IMR-90 (cell line): ENCODE data around the gene ERCC6. TPM values are rescaled to one million over a fixed set of nuclear protein-coding genes. Genes with fewer than 3 reads are reported as not detected.

Source experiments
- ATAC-seq: fragments of 200-7000 bp; cut with Tn5 transposase; 2 replicates; pipeline ENCODE4 v1.9.1; 2020; ENCODE audit warnings: low read depth, mild to moderate bottlenecking, moderate library complexity
- BruUV-seq: library from RNA; stranded (reverse); fragments of 400-500 nt; replicated peaks from 2 replicates; lab custom pipeline; 2021; lab: Mats Ljungman, UMichigan
- CTCF ChIA-PET: fragments of 300-600 bp; formaldehyde crosslinking; extraction: SDS; loops from one replicate; lab custom pipeline; 2021; ENCODE audit warnings: antibody characterized with exemption; lab: Yijun Ruan, JAX
- POLR2A ChIA-PET: fragments of 300-600 bp; sonication (Branson Sonifier 250); formaldehyde crosslinking; loops from one replicate; lab custom pipeline; 2022; ENCODE audit warnings: antibody characterized with exemption; ENCODE audit not compliant: unreplicated experiment; lab: Charles Lee
- DNase-seq: peaks from one replicate; pipeline ENCODE4 v3.0.0; 2013
- H2AFZ ChIP-seq: replicated peaks from 2 replicates; pipeline ENCODE3; 2013; ENCODE audit warnings: low read length, mild to moderate bottlenecking; ENCODE audit not compliant: poor library complexity
- H2AK5ac ChIP-seq: 2 replicates; pipeline ENCODE4 v1.6.1; 2013; ENCODE audit warnings: low read depth, low read length, inconsistent platforms
- H2AK9ac ChIP-seq: replicated peaks from 2 replicates; pipeline ENCODE3; 2013; ENCODE audit warnings: mild to moderate bottlenecking, low read depth, low read length, moderate library complexity; ENCODE audit not compliant: poor library complexity
- H2BK120ac ChIP-seq: 2 replicates; pipeline ENCODE4 v1.6.1; 2013; ENCODE audit warnings: low read depth, low read length, inconsistent platforms
- H2BK15ac ChIP-seq: 3 replicates; pipeline ENCODE4 v1.6.1; 2013; ENCODE audit warnings: low read depth, low read length, inconsistent platforms
- H2BK20ac ChIP-seq: 2 replicates; pipeline ENCODE4 v1.6.1; 2013; ENCODE audit warnings: low read depth, mild to moderate bottlenecking, inconsistent platforms, low read length, moderate library complexity
- H2BK5ac ChIP-seq: 2 replicates; pipeline ENCODE4 v1.6.1; 2013; ENCODE audit warnings: mild to moderate bottlenecking, low read depth, low read length, inconsistent platforms; ENCODE audit not compliant: poor library complexity, severe bottlenecking
- H3K14ac ChIP-seq: replicated peaks from 2 replicates; pipeline ENCODE4 v1.6.1; 2013; ENCODE audit warnings: low read depth, low read length, inconsistent platforms
- H3K18ac ChIP-seq: 2 replicates; pipeline ENCODE4 v1.6.1; 2013; ENCODE audit warnings: low read depth, low read length, control low read depth
- H3K23ac ChIP-seq: 2 replicates; pipeline ENCODE4 v1.6.1; 2013; ENCODE audit warnings: low read depth, low read length, inconsistent platforms
- H3K27ac ChIP-seq: 2 replicates; pipeline ENCODE4 v1.5.1; 2013; ENCODE audit warnings: mild to moderate bottlenecking, control low read depth, low read length; ENCODE audit not compliant: insufficient read depth
- H3K27me3 ChIP-seq: 2 replicates; pipeline ENCODE4 v1.6.1; 2013; ENCODE audit warnings: low read length; ENCODE audit not compliant: control insufficient read depth, insufficient read depth
- H3K36me3 ChIP-seq: 2 replicates; pipeline ENCODE4 v1.6.1; 2013; ENCODE audit warnings: low read length, mixed read lengths; ENCODE audit not compliant: control insufficient read depth, insufficient read depth
- H3K4ac ChIP-seq: 2 replicates; pipeline ENCODE4 v1.6.1; 2013; ENCODE audit warnings: low read depth, low read length, inconsistent platforms
- H3K4me1 ChIP-seq: 2 replicates; pipeline ENCODE4 v1.6.1; 2013; ENCODE audit warnings: low read length, mixed read lengths; ENCODE audit not compliant: control insufficient read depth, insufficient read depth
- H3K4me2 ChIP-seq: 2 replicates; pipeline ENCODE4 v1.6.1; 2013; ENCODE audit warnings: low read depth, mild to moderate bottlenecking, control low read depth, low read length, moderate library complexity
- H3K4me3 ChIP-seq: 2 replicates; pipeline ENCODE4 v1.5.1; 2013; ENCODE audit warnings: low read depth, mild to moderate bottlenecking, control low read depth, low read length, moderate library complexity; ENCODE audit not compliant: insufficient read depth
- H3K56ac ChIP-seq: 2 replicates; pipeline ENCODE4 v1.6.1; 2013; ENCODE audit warnings: low read length, inconsistent platforms; ENCODE audit not compliant: insufficient read depth; ENCODE audit errors: extremely low read depth
- H3K79me1 ChIP-seq, 2 experiments: 2 replicates each; pipeline ENCODE4 v1.6.1; 2013; ENCODE audit warnings: low read length in 2 of 2, inconsistent platforms in 1 of 2, low read depth in 1 of 2
- H3K9ac ChIP-seq: 2 replicates; pipeline ENCODE4 v1.6.1; 2013; ENCODE audit warnings: low read depth, low read length, control low read depth
- H3K9me1 ChIP-seq: 2 replicates; pipeline ENCODE4 v1.6.1; 2013; ENCODE audit warnings: low read length, inconsistent platforms; ENCODE audit not compliant: insufficient read depth
- H3K9me3 ChIP-seq: 2 replicates; pipeline ENCODE4 v1.6.1; 2013; ENCODE audit warnings: low read length; ENCODE audit not compliant: control insufficient read depth, insufficient read depth
- H4K20me1 ChIP-seq: 2 replicates; pipeline ENCODE4 v1.6.1; 2013; ENCODE audit warnings: low read length, inconsistent platforms; ENCODE audit not compliant: insufficient read depth
- H4K5ac ChIP-seq: 2 replicates; pipeline ENCODE4 v1.6.1; 2013; ENCODE audit warnings: mild to moderate bottlenecking, low read depth, low read length, control low read depth
- H4K8ac ChIP-seq, 2 experiments: 2 replicates each; pipeline ENCODE4 v1.6.1; 2013; ENCODE audit warnings: low read depth in 2 of 2, low read length in 2 of 2, control low read depth in 1 of 2, inconsistent platforms in 1 of 2
- H4K91ac ChIP-seq: 2 replicates; pipeline ENCODE4 v1.6.1; 2013; ENCODE audit warnings: low read depth, low read length, inconsistent platforms; ENCODE audit not compliant: insufficient read depth
- BHLHE40 ChIP-seq: fragments of 150-350 bp; IDR thresholded peaks from 2 replicates; pipeline ENCODE4 v1.6.1; 2016; ENCODE audit warnings: mild to moderate bottlenecking, low read depth, low read length
- CHD1 ChIP-seq: IDR thresholded peaks from 2 replicates; pipeline ENCODE4 v1.6.1; 2012; ENCODE audit warnings: low read depth, low read length, improper control_type of control experiment
- RAD21 ChIP-seq: IDR thresholded peaks from 2 replicates; pipeline ENCODE4 v1.6.1; 2012; ENCODE audit warnings: low read length, improper control_type of control experiment
- RCOR1 ChIP-seq: IDR thresholded peaks from 2 replicates; pipeline ENCODE4 v1.6.1; 2012; ENCODE audit warnings: mild to moderate bottlenecking, low read length, improper control_type of control experiment; ENCODE audit not compliant: insufficient replicate concordance
- SMC3 ChIP-seq: fragments of 150-350 bp; IDR thresholded peaks from 2 replicates; pipeline ENCODE4 v1.6.1; 2016; ENCODE audit warnings: low read depth, mild to moderate bottlenecking, antibody characterized with exemption, low read length, moderate library complexity
- WGBS, 2 experiments: methylation state at CpG; one replicate each; pipeline versions ENCODE4 v1.1.5 to v1.1.7; 2013; ENCODE audit warnings: missing lambda C conversion rate in 2 of 2; ENCODE audit not compliant: insufficient read length in 1 of 2; ENCODE audit errors: extremely low coverage in 2 of 2; 5-methylcytosine and 5-hydroxymethylcytosine counted together
- dilution Hi-C: fragments of 300-500 bp; cut with HindIII; formaldehyde crosslinking; loops from one replicate; pipeline ENCODE4 v1.14.3; 2018; ENCODE audit warnings: low sequenced_read_pairs; ENCODE audit not compliant: unreplicated experiment
- in situ Hi-C: fragments of 300-500 bp; cut with MboI; formaldehyde crosslinking; loops from 3 replicates; pipeline ENCODE4 v1.14.3; 2019; ENCODE audit warnings: low sequenced_read_pairs, inconsistent platforms, mixed read lengths
- intact Hi-C: fragments of 100-400 bp; cut with micrococcal nuclease; formaldehyde crosslinking; loops from 2 replicates; pipeline ENCODE4 v1.10.0; 2022
- polyA plus RNA-seq, 3 experiments: library from polyadenylated mRNA; depleted of rRNA; stranded (reverse); fragments of >200 nt; gene quantifications; 2 replicates each; pipeline ENCODE4 v1.2.3, GENCODE V29; 2012; ENCODE audit warnings: low replicate concordance in 1 of 3
- total RNA-seq: library from RNA; depleted of rRNA; stranded (reverse); fragments of >200 nt; gene quantifications from 2 replicates; pipeline ENCODE4 v1.2.3, GENCODE V29; 2012
- TF ChIP-seq, protein P1 (sequence below): fragments of 150-350 bp; IDR thresholded peaks from 2 replicates; pipeline ENCODE4 v1.6.1; 2017; ENCODE audit warnings: mild to moderate bottlenecking, antibody characterized with exemption, low read length, low read depth
- TF ChIP-seq, protein P2 (sequence below): conservative IDR thresholded peaks from 2 replicates; pipeline ENCODE4 v1.5.1; 2012; ENCODE audit warnings: mild to moderate bottlenecking, low read depth, low read length, improper control_type of control experiment

The ERCC6 gene
- total and polyA plus RNA-seq, 2 of the 4 experiments (the other 2 are of a cell fraction): 7.3 to 14.9 TPM

DNA sequence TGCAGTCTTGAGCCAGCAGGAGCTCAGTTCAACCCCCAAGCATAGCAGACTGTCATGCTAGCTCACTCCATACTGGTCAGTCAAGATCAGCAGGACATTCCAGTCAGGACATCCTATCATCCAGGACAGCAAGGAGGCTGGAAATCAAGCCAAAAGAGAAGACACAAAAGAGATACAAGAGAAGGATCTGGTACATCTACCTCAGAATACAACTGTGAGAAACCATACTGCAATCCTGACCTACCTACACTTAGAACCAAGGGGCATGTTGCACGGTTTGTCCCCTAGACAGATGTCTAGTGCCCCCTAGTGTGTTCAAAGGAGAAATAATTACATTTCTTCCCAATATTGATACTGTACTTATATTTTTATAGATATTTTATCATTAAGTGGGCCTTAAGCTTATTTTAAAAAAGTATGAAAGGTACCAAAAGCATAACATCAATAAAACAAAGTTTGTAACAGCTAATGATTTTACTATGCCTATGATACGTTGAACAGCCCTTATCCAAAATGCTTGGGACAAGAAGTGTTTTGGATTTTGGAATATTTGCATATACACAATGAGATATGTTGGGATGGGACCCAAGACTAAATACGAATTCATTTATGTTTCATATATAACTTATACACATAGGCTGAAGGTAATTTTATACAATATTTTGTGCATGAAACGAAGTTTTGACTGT, 26.7 kb downstream of the ERCC6 start:
- Histone ChIP-seq H2BK20ac (no peak overlapping the region), H2BK15ac (no peak overlapping the region), H2BK120ac (no peak overlapping the region), H3K4me1 (peaks cover 2% of the 10 kb centered on the region; the same call in 1 of the 2 replicates), H3K18ac (no peak overlapping the region), H4K5ac (no peak overlapping the region), H3K36me3 (peaks cover 3% of the 10 kb centered on the region; the same call in 1 of the 2 replicates), H2AK5ac (no peak overlapping the region), H2BK5ac (no peak overlapping the region), H4K8ac (no peak overlapping the region), H2AK9ac (no peak overlapping the region), H3K23ac (no peak overlapping the region), H3K4me3 (no peak overlapping the region), H3K14ac (no peak overlapping the region), H3K4ac (no peak overlapping the region), H3K27me3 (no peaks in the 10 kb centered on the region), H4K91ac (no peak overlapping the region), H3K27ac (no peak overlapping the region), H4K20me1 (peaks cover 3% of the 10 kb centered on the region; the same call in 1 of the 2 replicates), H3K9me3 (no peaks in the 10 kb centered on the region), H2AFZ (no peak overlapping the region), H3K56ac (no peak overlapping the region), H3K79me1 (no peaks in the 10 kb centered on the region; a peak in 1 of 4 replicates), H3K9me1 (no peaks in the 10 kb centered on the region), H3K9ac (no peak overlapping the region), H3K4me2 (no peak overlapping the region)
- CTCF ChIA-PET: interaction anchor here (0.5 to 5.3 kb wide), 11 partner anchors 12 to 856 kb away, joined by 3 to 30 read pairs (median 4); no protein-coding TSS in a partner anchor
- no peak for TF ChIP-seq RCOR1
- no peak for TF ChIP-seq BHLHE40
- TF ChIP-seq, protein P1, sequence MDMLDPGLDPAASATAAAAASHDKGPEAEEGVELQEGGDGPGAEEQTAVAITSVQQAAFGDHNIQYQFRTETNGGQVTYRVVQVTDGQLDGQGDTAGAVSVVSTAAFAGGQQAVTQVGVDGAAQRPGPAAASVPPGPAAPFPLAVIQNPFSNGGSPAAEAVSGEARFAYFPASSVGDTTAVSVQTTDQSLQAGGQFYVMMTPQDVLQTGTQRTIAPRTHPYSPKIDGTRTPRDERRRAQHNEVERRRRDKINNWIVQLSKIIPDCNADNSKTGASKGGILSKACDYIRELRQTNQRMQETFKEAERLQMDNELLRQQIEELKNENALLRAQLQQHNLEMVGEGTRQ: no peak
- peak; percentile 66 for TF ChIP-seq SMC3
- TF ChIP-seq, protein P2, sequence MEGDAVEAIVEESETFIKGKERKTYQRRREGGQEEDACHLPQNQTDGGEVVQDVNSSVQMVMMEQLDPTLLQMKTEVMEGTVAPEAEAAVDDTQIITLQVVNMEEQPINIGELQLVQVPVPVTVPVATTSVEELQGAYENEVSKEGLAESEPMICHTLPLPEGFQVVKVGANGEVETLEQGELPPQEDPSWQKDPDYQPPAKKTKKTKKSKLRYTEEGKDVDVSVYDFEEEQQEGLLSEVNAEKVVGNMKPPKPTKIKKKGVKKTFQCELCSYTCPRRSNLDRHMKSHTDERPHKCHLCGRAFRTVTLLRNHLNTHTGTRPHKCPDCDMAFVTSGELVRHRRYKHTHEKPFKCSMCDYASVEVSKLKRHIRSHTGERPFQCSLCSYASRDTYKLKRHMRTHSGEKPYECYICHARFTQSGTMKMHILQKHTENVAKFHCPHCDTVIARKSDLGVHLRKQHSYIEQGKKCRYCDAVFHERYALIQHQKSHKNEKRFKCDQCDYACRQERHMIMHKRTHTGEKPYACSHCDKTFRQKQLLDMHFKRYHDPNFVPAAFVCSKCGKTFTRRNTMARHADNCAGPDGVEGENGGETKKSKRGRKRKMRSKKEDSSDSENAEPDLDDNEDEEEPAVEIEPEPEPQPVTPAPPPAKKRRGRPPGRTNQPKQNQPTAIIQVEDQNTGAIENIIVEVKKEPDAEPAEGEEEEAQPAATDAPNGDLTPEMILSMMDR: peak; percentile 70
- peak; percentile 82 for TF ChIP-seq RAD21
- TF ChIP-seq CHD1: no peak
- BruUV-seq: no TSS peak
- in situ Hi-C loops: loop anchor here (5.0 to 25.0 kb wide), 2 partner anchors 535 to 950 kb away; no protein-coding TSS in a partner anchor
- POLR2A ChIA-PET: no interaction called here
- ATAC-seq (peak; percentile 81), DNase-seq (peak; percentile 43)
- WGBS, 2 experiments: no CpG with 5 or more reads among the region's 4 CpGs
- intact Hi-C loops: loop anchor here (1.0 to 10.0 kb wide), 4 partner anchors 105 to 957 kb away; no protein-coding TSS in a partner anchor
- dilution Hi-C loops: no loop called here
